ENCODE data around the gene ZNF829. TPM values are rescaled to one million over a fixed set of nuclear protein-coding genes. Genes with fewer than 3 reads are reported as not detected.

ZNF829 gene
- total RNA-seq, result 1.3 and 2.5 TPM in 2 replicates

- DNase-seq (ENCODE audit: low read depth, low spot score), result peak; percentile 43
Measured at GRCh38 chr19:36915992-36916830, at the start of gene ZNF829, which contains the start of gene ZNF568. ZNF829 (minus strand) TSS chr19:36916291; CDS start chr19:36915167, 1,124 bp downstream. ZNF568 (plus strand) TSS chr19:36916332; CDS start chr19:36922771, 6,439 bp downstream.

GRCh38 chr19:36963280-36963679, 47.2 kb upstream of the ZNF829 start:
- DNase-seq (ENCODE audit: low read depth, low spot score), result no peak

- no peak for DNase-seq (ENCODE audit: low read depth, low spot score)
Measured at GRCh38 chr19:36962346-36962745, 46.3 kb upstream of the ZNF829 start.

GRCh38 chr19:36950335-36951119, 34.4 kb upstream of the ZNF829 start:
- no peak for DNase-seq (ENCODE audit: low read depth, low spot score)

GRCh38 chr19:36939153-36939552, 23.1 kb upstream of the ZNF829 start:
- no peak for DNase-seq (ENCODE audit: low read depth, low spot score)

GRCh38 chr19:36931684-36932083, 15.6 kb upstream of the ZNF829 start:
- no peak for DNase-seq (ENCODE audit: low read depth, low spot score)

- DNase-seq (ENCODE audit: low read depth, low spot score), result no peak
Measured at GRCh38 chr19:36918090-36918489, 2.0 kb upstream of the ZNF829 start.

- DNase-seq (ENCODE audit: low read depth, low spot score), result no peak
Measured at GRCh38 chr19:36916991-36917390, 900 bp upstream of the ZNF829 start.

- DNase-seq (ENCODE audit: low read depth, low spot score), result no peak
Measured at GRCh38 chr19:36898422-36898821, 17.7 kb downstream of the ZNF829 start.

- no peak for DNase-seq (ENCODE audit: low read depth, low spot score)
Measured at GRCh38 chr19:36894849-36895383, 21.2 kb downstream of the ZNF829 start.

- DNase-seq (ENCODE audit: low read depth, low spot score), result no peak
Measured at GRCh38 chr19:36891768-36892357, 24.2 kb downstream of the ZNF829 start.

- no peak for DNase-seq (ENCODE audit: low read depth, low spot score)
Measured at GRCh38 chr19:36876993-36877938, 38.8 kb downstream of the ZNF829 start.

- no peak for DNase-seq (ENCODE audit: low read depth, low spot score)
Measured at GRCh38 chr19:36851898-36852297, 64.2 kb downstream of the ZNF829 start.

GRCh38 chr19:36850559-36851442, 65.3 kb downstream of the ZNF829 start, which contains the start of gene ZNF345:
ZNF345 (plus strand) TSS chr19:36850876; CDS start chr19:36876831, 25,955 bp downstream.
- peak; percentile 88 for DNase-seq (ENCODE audit: low read depth, low spot score)

- DNase-seq (ENCODE audit: low read depth, low spot score), result peak; percentile 83
Measured at GRCh38 chr19:36849701-36850558, 66.2 kb downstream of the ZNF829 start.

- no peak for DNase-seq (ENCODE audit: low read depth, low spot score)
Measured at GRCh38 chr19:36847968-36848367, 68.1 kb downstream of the ZNF829 start.

- no peak for DNase-seq (ENCODE audit: low read depth, low spot score)
Measured at GRCh38 chr19:36838784-36839324, 77.2 kb downstream of the ZNF829 start.

Measured in pulmonary artery endothelial cell (primary cell).